ENCODE results near the gene PAPPA2. TPM values are rescaled to one million over a fixed set of nuclear protein-coding genes. Genes with fewer than 3 reads are reported as not detected.
"Not testable (repeated sequence)": the region's sequence is repeated elsewhere in the genome, so short reads cannot be mapped to it uniquely, and the experiment has no call there.

Gene PAPPA2
- polyA plus RNA-seq, 1 donor = 0.41 TPM

GRCh38 chr1:176552217-176552991 is 89.4 kb downstream of the PAPPA2 start:
- no peak for DNase-seq

- no peak for DNase-seq
Measured at GRCh38 chr1:176552999-176553398, 90.0 kb downstream of the PAPPA2 start.

- no peak for DNase-seq
Measured at GRCh38 chr1:176556288-176556687, 93.3 kb downstream of the PAPPA2 start.

- DNase-seq = no peak
Measured at GRCh38 chr1:176557543-176558258, 94.7 kb downstream of the PAPPA2 start.

- no peak for DNase-seq
Measured at GRCh38 chr1:176558561-176558960, 95.6 kb downstream of the PAPPA2 start.

GRCh38 chr1:176559474-176559873 is 96.5 kb downstream of the PAPPA2 start:
- no peak for DNase-seq

GRCh38 chr1:176559878-176560277 is 96.9 kb downstream of the PAPPA2 start:
- peak; percentile 83 for DNase-seq

GRCh38 chr1:176560681-176561080 is 97.7 kb downstream of the PAPPA2 start:
- DNase-seq = no peak

GRCh38 chr1:176561761-176562160 is 98.8 kb downstream of the PAPPA2 start:
- not testable (repeated sequence) for DNase-seq

GRCh38 chr1:176566004-176566975 is 103.3 kb downstream of the PAPPA2 start:
- no peak for DNase-seq

- DNase-seq = no peak
Measured at GRCh38 chr1:176567190-176567794, 104.3 kb downstream of the PAPPA2 start.

GRCh38 chr1:176568185-176568584 is 105.2 kb downstream of the PAPPA2 start:
- DNase-seq = no peak

- no peak for DNase-seq
Measured at GRCh38 chr1:176574756-176575155, 111.8 kb downstream of the PAPPA2 start.

GRCh38 chr1:176575991-176576390 is 113.0 kb downstream of the PAPPA2 start:
- no peak for DNase-seq

- DNase-seq = no peak
Measured at GRCh38 chr1:176576670-176577069, 113.7 kb downstream of the PAPPA2 start.

- no peak for DNase-seq
Measured at GRCh38 chr1:176577646-176578197, 114.7 kb downstream of the PAPPA2 start.

- no peak for DNase-seq
Measured at GRCh38 chr1:176579087-176579486, 116.1 kb downstream of the PAPPA2 start.

GRCh38 chr1:176595217-176595616 is 132.2 kb downstream of the PAPPA2 start:
- no peak for DNase-seq

- DNase-seq = no peak
Measured at GRCh38 chr1:176601348-176601747, 138.4 kb downstream of the PAPPA2 start.

GRCh38 chr1:176602388-176603004 is 139.5 kb downstream of the PAPPA2 start:
- no peak for DNase-seq

GRCh38 chr1:176603696-176604095 is 140.7 kb downstream of the PAPPA2 start:
- no peak for DNase-seq

- DNase-seq = no peak
Measured at GRCh38 chr1:176604461-176604860, 141.5 kb downstream of the PAPPA2 start.
